ENCODE results near the gene CACNA2D2. TPM values are rescaled to one million over a fixed set of nuclear protein-coding genes. Genes with fewer than 3 reads are reported as not detected.
A peak's percentile ranks its signal among the peaks of the same experiment; 100 is the strongest.

Gene CACNA2D2
- total RNA-seq, 1 donor from 2014 or later, result 0.52 TPM

- no peaks in the 10 kb centered on the region for H3K9me3 Mint-ChIP-seq
- intact Hi-C loops (cut with micrococcal nuclease), result loop anchor here (10.0 kb wide), 3 partner anchors 1331 to 1701 kb away; partner anchors contain the start of genes DUSP7 and RPL29
- DNase-seq (ENCODE audit: low spot score), result no peak
- H3K27me3 Mint-ChIP-seq (ENCODE audit: insufficient read depth), result no peaks in the 10 kb centered on the region
- no peak overlapping the region for H3K27ac Mint-ChIP-seq
- no peak overlapping the region for H3K4me3 Mint-ChIP-seq
- H3K36me3 Mint-ChIP-seq (ENCODE audit: low read depth), result peaks cover 33% of the 10 kb centered on the region
- H3K4me1 Mint-ChIP-seq (ENCODE audit: low read depth), result peaks cover 59% of the 10 kb centered on the region
Measured at GRCh38 chr3:50353245-50354004, 150.0 kb downstream of the CACNA2D2 start.

- no peak overlapping the region for H3K27ac Mint-ChIP-seq
- intact Hi-C loops (cut with micrococcal nuclease), result loop anchor here (10.0 kb wide), 3 partner anchors 1332 to 1702 kb away; partner anchors contain the start of genes DUSP7 and RPL29
- H3K9me3 Mint-ChIP-seq, result no peaks in the 10 kb centered on the region
- H3K27me3 Mint-ChIP-seq (ENCODE audit: insufficient read depth), result no peaks in the 10 kb centered on the region
- peaks cover 33% of the 10 kb centered on the region for H3K36me3 Mint-ChIP-seq (ENCODE audit: low read depth)
- DNase-seq (ENCODE audit: low spot score), result no peak
- H3K4me1 Mint-ChIP-seq (ENCODE audit: low read depth), result peaks cover 59% of the 10 kb centered on the region
- peak overlapping the region; percentile 30 for H3K4me3 Mint-ChIP-seq
Measured at GRCh38 chr3:50352781-50353180, 150.7 kb downstream of the CACNA2D2 start.

GRCh38 chr3:50351323-50351697 lies 152.1 kb downstream of the CACNA2D2 start:
- DNase-seq (ENCODE audit: low spot score), result no peak
- intact Hi-C loops (cut with micrococcal nuclease), result loop anchor here (1.0 to 10.0 kb wide), 8 partner anchors 8 to 1703 kb away; partner anchors contain the start of genes CISH, DUSP7, IFRD2 and RPL29
- Mint-ChIP-seq H3K27ac (peak overlapping the region; percentile 95), H3K36me3 (ENCODE audit: low read depth) (peaks cover 33% of the 10 kb centered on the region), H3K9me3 (no peaks in the 10 kb centered on the region), H3K4me1 (ENCODE audit: low read depth) (peaks cover 55% of the 10 kb centered on the region), H3K27me3 (ENCODE audit: insufficient read depth) (no peaks in the 10 kb centered on the region), H3K4me3 (peak overlapping the region; percentile 95)

- intact Hi-C loops (cut with micrococcal nuclease), result loop anchor here (1.0 to 10.0 kb wide), 10 partner anchors 9 to 1704 kb away; partner anchors contain the start of genes CISH, DUSP7, HYAL3 and IFRD2
- Mint-ChIP-seq H3K9me3 (no peaks in the 10 kb centered on the region), H3K4me1 (ENCODE audit: low read depth) (peaks cover 55% of the 10 kb centered on the region), H3K4me3 (peak within 1 kb of the TSS; percentile 95), H3K27me3 (ENCODE audit: insufficient read depth) (no peaks in the 10 kb centered on the region), H3K27ac (peak within 1 kb of the TSS; percentile 95), H3K36me3 (ENCODE audit: low read depth) (peaks cover 33% of the 10 kb centered on the region)
- peak; percentile 100 for DNase-seq (ENCODE audit: low spot score)
Measured at GRCh38 chr3:50350527-50351322, 152.7 kb downstream of the CACNA2D2 start, which contains the start of the genes CYB561D2 and NPRL2. Gene CYB561D2 (plus strand): TSS chr3:50350862. CDS start chr3:50351434, 572 bp downstream. Gene NPRL2 (minus strand): TSS chr3:50350775. CDS start chr3:50350652, 123 bp downstream.

GRCh38 chr3:50350213-50350526 lies 153.3 kb downstream of the CACNA2D2 start:
- DNase-seq (ENCODE audit: low spot score), result no peak
- Mint-ChIP-seq H3K4me3 (peak overlapping the region; percentile 95), H3K4me1 (ENCODE audit: low read depth) (peaks cover 56% of the 10 kb centered on the region), H3K9me3 (no peaks in the 10 kb centered on the region), H3K27me3 (ENCODE audit: insufficient read depth) (no peaks in the 10 kb centered on the region), H3K36me3 (ENCODE audit: low read depth) (peaks cover 30% of the 10 kb centered on the region), H3K27ac (peak overlapping the region; percentile 95)
- intact Hi-C loops (cut with micrococcal nuclease), result loop anchor here (1.0 to 10.0 kb wide), 7 partner anchors 10 to 1705 kb away; partner anchors contain the start of genes CISH, DUSP7, HYAL3 and NAA80

GRCh38 chr3:50347187-50347813 lies 156.1 kb downstream of the CACNA2D2 start:
- H3K4me3 Mint-ChIP-seq, result no peak overlapping the region
- intact Hi-C loops (cut with micrococcal nuclease), result loop anchor here (1.0 kb wide), 4 partner anchors 89 to 220 kb away; partner anchors contain the start of gene C3orf18
- H3K27me3 Mint-ChIP-seq (ENCODE audit: insufficient read depth), result no peaks in the 10 kb centered on the region
- no peak overlapping the region for H3K27ac Mint-ChIP-seq
- no peaks in the 10 kb centered on the region for H3K9me3 Mint-ChIP-seq
- H3K36me3 Mint-ChIP-seq (ENCODE audit: low read depth), result peaks cover 22% of the 10 kb centered on the region
- peak; percentile 66 for DNase-seq (ENCODE audit: low spot score)
- peaks cover 57% of the 10 kb centered on the region for H3K4me1 Mint-ChIP-seq (ENCODE audit: low read depth)

- Mint-ChIP-seq H3K9me3 (no peaks in the 10 kb centered on the region), H3K4me1 (ENCODE audit: low read depth) (peaks cover 51% of the 10 kb centered on the region), H3K27ac (no peak within 1 kb of the TSS), H3K4me3 (peak within 1 kb of the TSS; percentile 55), H3K36me3 (ENCODE audit: low read depth) (peaks cover 17% of the 10 kb centered on the region), H3K27me3 (ENCODE audit: insufficient read depth) (no peaks in the 10 kb centered on the region)
- peak; percentile 78 for DNase-seq (ENCODE audit: low spot score)
- intact Hi-C loops (cut with micrococcal nuclease), result no loop called here
Measured at GRCh38 chr3:50345586-50346234, 157.7 kb downstream of the CACNA2D2 start, which contains the start of gene ZMYND10. Gene ZMYND10 (minus strand): TSS chr3:50345732. CDS start chr3:50345579, 153 bp downstream.

- Mint-ChIP-seq H3K27ac (no peak overlapping the region), H3K36me3 (ENCODE audit: low read depth) (peaks cover 11% of the 10 kb centered on the region), H3K27me3 (ENCODE audit: insufficient read depth) (no peaks in the 10 kb centered on the region), H3K4me1 (ENCODE audit: low read depth) (peaks cover 44% of the 10 kb centered on the region), H3K9me3 (no peaks in the 10 kb centered on the region), H3K4me3 (no peak overlapping the region)
- DNase-seq (ENCODE audit: low spot score), result no peak
- intact Hi-C loops (cut with micrococcal nuclease), result no loop called here
Measured at GRCh38 chr3:50345008-50345407, 158.4 kb downstream of the CACNA2D2 start.

- Mint-ChIP-seq H3K9me3 (no peaks in the 10 kb centered on the region), H3K4me1 (ENCODE audit: low read depth) (peaks cover 46% of the 10 kb centered on the region), H3K27me3 (ENCODE audit: insufficient read depth) (no peaks in the 10 kb centered on the region), H3K36me3 (ENCODE audit: low read depth) (peaks cover 13% of the 10 kb centered on the region), H3K27ac (no peak overlapping the region), H3K4me3 (no peak overlapping the region)
- intact Hi-C loops (cut with micrococcal nuclease), result no loop called here
- DNase-seq (ENCODE audit: low spot score), result no peak
Measured at GRCh38 chr3:50342813-50343633, 160.4 kb downstream of the CACNA2D2 start.

- Mint-ChIP-seq H3K4me1 (ENCODE audit: low read depth) (peaks cover 41% of the 10 kb centered on the region), H3K36me3 (ENCODE audit: low read depth) (peaks cover 12% of the 10 kb centered on the region), H3K27me3 (ENCODE audit: insufficient read depth) (no peaks in the 10 kb centered on the region), H3K9me3 (no peaks in the 10 kb centered on the region), H3K4me3 (peak overlapping the region; percentile 30), H3K27ac (no peak overlapping the region)
- intact Hi-C loops (cut with micrococcal nuclease), result no loop called here
- no peak for DNase-seq (ENCODE audit: low spot score)
Measured at GRCh38 chr3:50341996-50342650, 161.3 kb downstream of the CACNA2D2 start.

GRCh38 chr3:50341537-50341936 lies 161.9 kb downstream of the CACNA2D2 start:
- Mint-ChIP-seq H3K4me1 (ENCODE audit: low read depth) (peaks cover 42% of the 10 kb centered on the region), H3K4me3 (peak overlapping the region; percentile 85), H3K27ac (peak overlapping the region; percentile 91), H3K36me3 (ENCODE audit: low read depth) (peaks cover 14% of the 10 kb centered on the region), H3K9me3 (no peaks in the 10 kb centered on the region), H3K27me3 (ENCODE audit: insufficient read depth) (no peaks in the 10 kb centered on the region)
- DNase-seq (ENCODE audit: low spot score), result no peak
- intact Hi-C loops (cut with micrococcal nuclease), result no loop called here

Data from activated T-helper 1 cell treated with anti-CD3 and anti-CD28 coated beads, Interleukin-12 subunit alpha, Interleukin-12 subunit beta, Interleukin-2, Interleukin-4 antibody, amounts not matched to agents 30 ng/mL and 10 ng/mL and 1 ng/mL, durations not matched to agents 14 hours and 24 hours and 36 hours (primary cell).